HG03469 (cell line): Measurements from ENCODE around the gene NAA15.
"Not testable (repeated sequence)": the region's sequence is repeated elsewhere in the genome, so short reads cannot be mapped to it uniquely, and the experiment has no call there.

ENCODE experiments used
- ATAC-seq: cut with Tn5 transposase; IDR thresholded peaks from one replicate; pipeline ENCODE4 v1.9.1; 2021; ENCODE audit warnings: mild to moderate bottlenecking, moderate library complexity, moderate number of reproducible peaks; ENCODE audit not compliant: unreplicated experiment

NAA15 gene

GRCh38 chr4:139295942-139296299 is 5.4 kb upstream of the NAA15 start:
- no peak for ATAC-seq

DNA sequence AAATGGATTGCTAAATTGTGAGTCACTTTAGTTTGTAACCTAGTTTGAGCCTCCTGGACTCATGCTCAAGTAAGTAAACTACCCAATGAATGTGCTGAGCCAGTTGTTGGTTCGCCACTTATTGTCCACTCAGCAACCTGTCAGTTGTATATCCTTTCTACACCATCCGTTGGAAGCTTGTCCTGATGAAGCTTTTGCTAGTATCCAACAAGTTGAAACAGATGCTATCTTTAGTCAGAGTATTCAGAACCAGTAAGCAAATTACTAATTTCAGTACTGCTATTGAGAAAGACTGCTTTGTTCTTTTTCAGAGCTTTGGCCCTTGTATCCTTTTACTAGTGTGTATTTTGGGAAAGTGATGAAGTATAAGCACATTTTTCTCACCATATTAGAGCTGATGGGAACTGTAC is 4.3 kb upstream of the NAA15 start:
- ATAC-seq, result no peak

DNA sequence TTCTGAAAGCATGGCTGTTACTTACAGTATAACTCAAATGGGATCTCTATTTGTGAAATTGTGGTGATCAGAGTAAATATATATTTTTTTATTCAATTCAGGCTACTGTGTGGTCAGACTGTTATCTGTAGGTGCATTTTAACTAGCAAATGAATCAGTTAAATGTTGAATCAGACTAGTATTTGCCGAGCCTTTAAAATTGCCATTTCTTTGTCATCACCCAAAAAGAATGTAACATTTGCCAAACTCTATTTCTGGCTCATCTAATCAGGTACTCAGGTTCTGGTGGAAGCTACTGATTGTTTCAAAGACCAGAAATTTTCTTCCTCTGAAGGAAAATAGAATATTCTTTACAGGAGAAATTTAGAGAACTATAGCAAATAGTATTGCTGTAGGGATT is 1.8 kb upstream of the NAA15 start:
- no peak for ATAC-seq

DNA sequence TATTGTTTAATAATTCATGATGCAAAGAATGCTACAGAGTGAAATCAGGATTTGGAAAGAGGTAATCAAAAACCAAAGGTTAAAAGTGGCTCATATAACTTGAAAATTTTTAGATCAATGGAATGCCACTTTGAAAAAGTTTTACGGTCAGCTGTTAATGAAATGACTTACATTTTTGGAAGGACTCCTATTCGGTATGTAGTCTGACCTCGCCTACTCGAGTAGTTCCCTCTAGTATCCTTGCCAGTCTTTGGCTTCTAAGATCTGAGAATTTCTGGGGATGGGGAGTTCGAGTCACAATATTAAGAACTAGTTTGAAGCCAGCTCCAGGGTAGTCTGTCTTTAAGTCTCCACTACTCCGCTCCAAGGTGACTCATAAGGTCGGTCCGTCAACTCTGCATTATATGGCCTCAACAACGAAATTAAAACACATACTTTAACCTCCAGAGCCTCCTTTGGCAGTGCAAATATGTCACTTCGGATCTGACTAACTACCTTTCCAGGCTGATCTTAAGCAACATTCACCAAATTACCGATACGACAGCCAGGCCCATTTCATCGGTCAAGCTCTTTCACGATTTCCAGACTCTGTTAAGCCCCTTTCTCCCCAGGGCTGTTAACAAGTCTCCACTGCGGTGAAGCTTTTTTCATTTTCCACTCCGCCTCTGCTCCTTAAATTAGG is 733 bp upstream of the NAA15 start:
- ATAC-seq, result peak; percentile 0

- peak; percentile 20 for ATAC-seq
These were observed 711 bp downstream of the NAA15 start, which contains the start of gene NDUFC1 for GRCh38 chr4:139301821-139302611. Gene NDUFC1 (minus strand): TSS chr4:139302477. CDS start chr4:139295798, 6,679 bp downstream.

DNA sequence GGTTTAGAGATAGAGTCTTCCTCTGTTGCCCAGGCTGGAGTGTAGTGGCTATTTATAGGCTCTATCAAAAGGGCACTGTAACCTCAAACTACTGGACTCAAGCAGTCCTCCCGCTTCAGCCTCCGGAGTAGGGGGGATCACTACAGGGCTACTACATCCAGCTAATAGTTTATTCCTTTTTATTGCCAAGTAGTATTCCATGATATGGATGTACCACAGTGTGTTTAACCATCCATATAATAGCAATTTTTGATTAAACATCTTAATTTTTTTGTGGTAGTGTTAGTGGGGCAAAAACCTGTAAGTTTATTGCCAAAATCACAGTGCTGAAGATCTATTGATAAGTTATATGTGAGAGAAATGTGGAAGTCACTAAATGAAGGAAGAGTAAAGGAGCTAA is 3.6 kb downstream of the NAA15 start:
- no peak for ATAC-seq

GRCh38 chr4:139311909-139312308 is 10.6 kb downstream of the NAA15 start:
- no peak for ATAC-seq

DNA sequence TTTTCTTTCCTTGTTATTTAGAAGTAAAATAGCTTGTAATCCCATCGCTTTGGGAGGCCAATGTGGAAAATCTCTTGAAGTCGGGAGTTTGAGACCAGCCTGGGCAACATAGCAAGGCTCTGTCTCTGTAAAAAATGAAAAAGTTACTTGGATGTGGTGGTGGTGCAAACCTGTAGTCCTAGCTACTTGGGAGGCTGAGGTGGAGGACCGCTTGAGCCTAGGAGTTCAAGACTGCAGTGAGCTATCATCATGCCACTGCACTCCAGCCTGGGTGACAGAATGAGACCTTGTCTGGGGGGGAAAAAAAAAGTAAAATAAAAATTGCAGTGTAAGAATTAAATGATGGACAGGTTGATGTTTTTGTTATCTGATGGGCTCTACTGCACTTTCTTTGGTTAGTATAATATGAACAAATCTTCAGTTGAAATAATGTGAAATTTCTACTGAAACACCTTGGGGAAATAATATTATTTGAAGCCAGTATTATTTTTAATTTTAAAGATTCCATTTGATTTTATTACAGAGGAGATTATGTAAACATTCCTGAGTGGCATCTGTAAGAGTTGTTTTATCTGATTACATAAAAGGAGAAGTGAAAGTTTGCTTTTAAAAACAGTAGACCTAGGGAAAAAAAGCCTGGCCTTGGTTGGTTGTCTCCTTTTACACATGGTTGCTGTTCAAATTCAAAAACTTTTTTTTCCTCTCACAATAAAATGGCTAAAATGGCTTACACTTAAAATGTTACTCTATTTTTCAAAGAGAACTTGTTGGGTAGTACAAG is 11.4 kb downstream of the NAA15 start:
- ATAC-seq, result no peak

GRCh38 chr4:139313414-139313813 is 12.1 kb downstream of the NAA15 start:
- not testable (repeated sequence) for ATAC-seq

- ATAC-seq, result no peak
These were observed 12.9 kb downstream of the NAA15 start for GRCh38 chr4:139314047-139314800.

GRCh38 chr4:139315221-139315675 is 13.9 kb downstream of the NAA15 start:
- peak; percentile 63 for ATAC-seq

- ATAC-seq, result no peak
These were observed 15.4 kb downstream of the NAA15 start for GRCh38 chr4:139316733-139317132.

DNA sequence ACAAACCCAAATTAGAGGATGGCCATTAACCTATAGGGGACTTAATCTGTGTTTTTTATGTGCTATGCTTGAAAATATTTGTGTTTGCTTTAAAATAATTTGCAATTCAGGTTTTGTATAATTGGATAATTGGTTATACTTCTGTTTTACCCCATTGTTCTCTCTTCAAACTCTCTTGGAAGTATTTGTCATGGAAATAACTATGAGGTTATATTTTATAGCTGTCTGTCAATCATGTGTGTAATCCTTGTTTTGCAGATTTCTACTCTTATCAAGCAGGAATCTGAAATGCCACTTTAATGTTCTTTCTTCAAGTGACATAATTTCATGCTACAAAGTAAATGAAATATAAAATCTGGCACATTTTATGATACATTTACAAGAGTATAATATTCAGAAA is 16.3 kb downstream of the NAA15 start:
- ATAC-seq, result no peak

GRCh38 chr4:139319571-139319970 is 18.3 kb downstream of the NAA15 start:
- no peak for ATAC-seq

DNA sequence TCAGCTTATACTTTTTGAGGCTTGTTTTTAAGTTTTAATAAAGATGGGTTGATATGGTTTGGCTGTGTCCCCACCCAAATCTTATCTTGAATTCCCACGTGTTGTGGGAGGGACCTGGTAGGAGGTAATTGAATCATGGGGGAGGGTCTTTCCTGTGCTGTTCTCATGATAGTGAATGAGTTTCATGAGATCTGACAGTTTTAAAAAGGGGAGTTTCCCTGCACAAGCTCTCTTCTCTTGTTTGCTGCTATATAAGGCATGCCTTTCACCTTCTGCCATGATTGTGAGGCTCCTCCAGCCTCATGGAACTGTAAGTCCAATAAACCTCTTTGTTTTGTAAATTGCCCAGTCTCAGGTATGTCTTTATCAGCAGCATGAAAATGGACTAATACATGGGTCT is 20.8 kb downstream of the NAA15 start:
- ATAC-seq, result not testable (repeated sequence)

DNA sequence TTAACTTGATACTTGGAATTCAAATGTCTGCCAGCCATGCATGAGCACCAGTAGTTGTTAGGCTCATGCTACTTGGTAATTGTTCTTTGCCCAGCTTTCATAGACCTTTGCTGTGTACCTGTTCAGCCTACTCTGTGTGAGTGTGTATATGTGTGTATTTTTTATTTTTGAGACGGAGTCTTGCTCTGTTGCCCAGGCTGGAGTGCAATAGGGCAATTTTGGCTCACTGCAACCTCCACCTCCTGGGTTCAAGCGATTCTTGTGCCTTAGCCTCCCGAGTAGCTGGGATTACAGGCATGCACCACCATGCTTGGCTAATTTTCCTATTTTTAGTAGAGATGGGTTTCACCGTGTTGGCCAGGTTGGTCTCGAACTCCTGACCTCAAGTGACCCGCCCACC is 21.2 kb downstream of the NAA15 start:
- ATAC-seq, result not testable (repeated sequence)

DNA sequence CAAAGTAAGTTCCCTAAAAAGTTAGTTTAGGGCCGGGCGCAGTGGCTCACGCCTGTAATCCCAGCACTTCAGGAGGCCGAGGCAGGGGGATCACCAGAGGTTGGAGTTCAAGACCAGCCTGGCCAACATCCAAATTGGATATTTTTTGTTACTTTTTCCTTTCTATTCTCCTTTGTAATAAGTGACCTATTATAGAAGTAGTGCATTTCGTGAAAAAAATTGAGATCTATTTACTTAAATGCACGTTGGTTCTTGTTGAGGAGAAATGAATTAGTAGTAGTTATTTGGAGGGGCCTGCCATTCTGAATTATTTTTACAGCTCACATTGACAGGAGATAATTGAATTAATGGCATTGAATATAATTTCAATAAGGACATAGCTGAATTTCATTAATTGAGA is 23.3 kb downstream of the NAA15 start:
- ATAC-seq, result no peak

- no peak for ATAC-seq
These were observed 28.4 kb downstream of the NAA15 start for GRCh38 chr4:139329665-139330200.

- no peak for ATAC-seq
These were observed 29.0 kb downstream of the NAA15 start for GRCh38 chr4:139330283-139330682.

DNA sequence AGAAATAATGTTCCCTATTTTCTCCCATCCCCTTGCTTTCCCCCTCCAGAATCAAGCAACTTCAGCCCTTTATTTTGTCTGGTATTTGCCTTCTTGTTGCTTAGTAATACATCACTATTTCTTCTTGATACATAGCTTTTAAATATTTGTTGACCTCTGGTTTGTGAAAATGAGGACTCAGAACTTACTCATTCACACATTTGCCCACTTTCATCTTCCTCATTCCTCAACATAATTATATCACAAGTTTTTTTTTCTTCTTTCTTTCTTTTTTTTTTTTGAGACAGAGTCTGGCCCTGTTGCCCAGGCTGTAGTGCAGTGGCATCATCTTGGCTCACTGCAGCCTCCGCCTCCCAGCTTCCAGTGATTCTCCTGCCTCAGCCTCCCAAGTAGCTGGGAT is 29.9 kb downstream of the NAA15 start:
- no peak for ATAC-seq
